NCI-H510A treated with DMSO at 0.1 percent for 48 hours (cell line): ENCODE measurements around the gene MATCAP1.

Experiments
- DNase-seq: peaks from one replicate; lab custom pipeline; 2025; lab: John Stamatoyannopoulos, UW

The MATCAP1 gene

DNA sequence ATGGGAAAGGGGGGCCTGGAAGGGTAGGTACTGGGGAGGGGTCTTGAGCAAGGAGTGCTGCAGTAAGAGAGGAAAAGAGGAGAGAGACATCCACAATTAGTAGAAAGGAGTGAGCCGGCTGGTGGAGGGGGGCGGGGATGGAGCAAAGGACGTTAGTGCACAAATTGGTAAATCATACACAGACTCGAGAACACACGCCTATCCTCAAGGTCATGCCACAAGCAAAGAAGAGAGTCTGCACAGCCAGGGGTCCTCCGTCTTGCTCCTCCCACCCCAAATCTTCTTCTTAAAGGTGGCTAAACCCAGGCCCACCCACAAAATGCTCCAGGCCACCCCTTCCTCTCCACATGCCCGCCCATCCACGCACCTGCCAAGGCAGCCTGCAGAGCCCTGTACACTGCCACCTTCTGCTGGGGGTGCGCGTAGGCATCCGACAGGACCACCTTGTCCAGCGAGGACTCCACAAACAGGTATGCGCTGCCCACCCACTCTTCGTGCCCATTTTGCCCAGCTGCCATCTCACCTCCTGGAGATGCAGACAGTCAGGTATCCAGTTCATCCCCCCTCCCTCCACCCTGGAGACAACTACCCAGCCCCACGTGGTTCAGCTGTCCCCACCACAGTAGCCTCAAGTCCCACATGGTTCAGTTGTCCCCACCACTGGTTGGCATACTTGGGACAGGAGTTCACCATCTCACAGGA is 27.5 kb downstream of the MATCAP1 start:
- no peak for DNase-seq

DNA sequence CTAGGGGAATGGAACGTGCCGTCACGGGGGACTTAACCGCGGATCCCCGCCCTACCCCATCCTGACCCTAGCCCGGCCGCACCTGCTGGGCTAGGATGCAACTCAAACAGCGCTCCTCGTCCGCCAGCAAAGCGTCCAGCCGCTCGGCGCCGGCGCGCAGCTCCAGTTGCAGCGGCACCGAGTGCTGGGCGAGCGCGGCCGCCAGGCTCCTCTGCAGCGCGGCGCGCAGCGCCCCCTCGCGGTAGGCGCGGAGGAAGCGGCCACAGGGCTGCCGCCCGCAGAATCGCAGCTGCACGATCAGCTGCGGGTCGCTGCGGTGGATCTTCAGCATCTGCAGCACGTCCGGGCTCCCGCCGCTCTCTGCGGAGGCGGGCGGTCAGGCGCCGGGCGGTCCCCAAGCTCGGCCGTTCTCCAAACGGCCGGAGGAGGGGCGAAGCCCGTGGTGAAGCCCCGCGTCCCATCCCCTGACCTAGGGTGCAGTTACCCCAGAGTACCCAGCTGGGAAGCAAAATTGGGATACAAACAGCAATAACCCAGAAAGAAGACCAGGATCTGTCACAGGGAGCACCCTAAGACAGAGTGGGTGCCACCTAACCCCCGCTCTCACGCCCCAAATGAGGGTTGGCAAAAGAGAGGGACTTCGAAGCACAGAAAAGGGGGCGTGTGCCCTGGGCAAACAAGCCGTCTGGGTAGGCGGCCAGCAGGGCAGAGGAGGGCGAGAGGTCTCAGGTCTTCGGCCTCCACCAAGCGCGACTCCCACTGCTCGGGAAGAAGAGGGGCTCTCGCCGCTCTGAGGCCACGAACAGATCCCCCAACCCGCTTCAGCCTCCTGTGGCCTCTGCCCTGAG is 28.2 kb downstream of the MATCAP1 start:
- peak; percentile 38 for DNase-seq

DNA sequence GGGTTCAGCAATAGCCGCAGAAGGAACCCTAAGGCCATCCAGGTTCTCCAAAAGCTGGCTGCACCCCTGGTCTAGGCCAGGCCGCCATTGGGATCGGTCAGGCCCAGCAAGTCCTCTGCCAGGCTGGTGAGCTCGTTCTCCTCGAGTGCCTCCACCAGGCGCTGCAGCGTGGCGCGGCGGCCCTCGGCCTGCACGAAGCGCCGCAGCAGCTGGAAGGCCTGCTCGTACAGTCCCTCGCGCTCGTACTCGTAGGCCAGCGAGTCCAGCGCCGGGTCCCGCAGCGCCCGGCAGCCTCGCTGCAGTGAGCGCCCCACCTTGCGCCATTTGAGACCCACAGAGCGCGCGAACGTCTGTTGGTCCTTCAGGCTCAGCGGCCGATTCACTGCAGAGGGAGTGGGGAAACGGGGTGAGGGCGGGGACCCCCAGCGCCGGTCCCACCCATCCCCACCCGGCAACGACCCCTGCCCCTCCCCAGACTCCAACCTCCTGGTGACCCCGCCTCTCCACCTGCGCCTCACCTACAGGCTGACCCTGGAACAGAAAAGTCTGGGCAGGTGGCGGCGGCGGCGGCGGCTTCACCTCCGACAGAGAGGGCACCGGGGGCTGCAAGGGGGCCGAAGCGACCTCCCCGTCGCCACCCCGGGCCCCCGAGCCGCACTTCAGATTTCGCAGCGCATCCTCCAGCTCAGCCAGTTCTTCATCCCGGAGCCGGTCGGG is 29.0 kb downstream of the MATCAP1 start:
- no peak for DNase-seq

DNA sequence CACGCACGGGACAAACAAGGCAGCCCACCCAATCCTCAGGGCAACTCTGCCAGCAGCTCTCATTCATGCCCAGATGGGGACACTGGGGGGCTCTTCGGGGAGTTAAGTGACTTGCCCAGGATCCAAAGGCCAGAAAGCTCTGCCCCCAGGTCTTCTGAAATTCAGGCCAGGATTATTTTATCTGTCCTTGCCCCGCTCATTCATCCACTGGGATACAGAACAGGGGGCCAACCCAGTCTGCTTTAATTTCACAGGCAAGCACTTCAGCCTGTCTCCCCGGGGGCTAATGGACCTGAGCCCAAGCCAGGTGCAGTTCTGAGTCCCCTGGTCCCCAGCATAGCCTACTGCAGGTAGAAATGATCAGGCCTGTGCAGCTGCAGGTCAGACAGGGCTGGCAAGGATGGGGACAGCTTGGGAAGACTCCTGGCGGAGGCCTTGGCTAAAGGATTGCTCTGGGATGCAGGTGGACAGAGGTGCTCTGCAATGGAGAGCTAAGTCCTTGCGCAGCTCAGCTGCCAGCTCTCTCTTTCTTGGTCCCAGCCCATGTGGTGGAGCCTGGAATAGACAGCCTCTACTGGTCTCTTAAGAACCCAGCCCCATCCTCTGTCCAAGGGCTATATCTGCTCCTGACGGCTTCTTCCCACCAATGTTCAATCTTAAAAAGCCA is 32.2 kb downstream of the MATCAP1 start:
- no peak for DNase-seq

DNA sequence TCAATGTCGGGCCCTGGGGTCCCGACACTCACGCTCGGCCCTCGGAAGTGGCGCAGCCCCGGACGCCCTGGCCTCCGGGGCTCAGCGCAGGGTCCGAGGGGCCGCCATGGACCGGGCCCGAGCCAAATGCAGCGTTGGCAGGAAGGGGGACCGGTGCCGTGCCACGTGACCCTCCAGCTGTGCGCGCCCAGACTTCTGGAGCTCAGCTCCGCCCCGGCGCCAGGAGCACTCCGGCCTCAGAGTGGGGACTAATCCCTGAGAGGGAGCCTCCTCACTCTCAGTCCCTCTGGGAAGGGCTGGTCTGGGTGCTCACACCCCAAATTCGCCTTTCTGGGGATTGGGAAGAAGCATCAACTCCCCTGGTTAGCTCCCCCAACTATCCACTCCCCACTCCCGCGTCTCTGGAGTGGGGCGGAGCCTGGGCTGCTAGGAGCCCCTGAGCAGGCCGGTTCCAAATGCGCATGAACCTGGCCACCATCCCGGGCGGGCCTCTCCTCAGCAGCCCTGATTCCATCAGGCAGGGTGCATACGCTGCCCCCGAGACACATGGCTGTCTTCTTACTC is 32.8 kb downstream of the MATCAP1 start, which contains the start of gene B3GNT9:
Gene B3GNT9, minus strand, starts transcription at position 166 of the 564 bp plus-strand sequence. CDS start 513 bp downstream, outside the sequence.
- DNase-seq = peak; percentile 30

DNA sequence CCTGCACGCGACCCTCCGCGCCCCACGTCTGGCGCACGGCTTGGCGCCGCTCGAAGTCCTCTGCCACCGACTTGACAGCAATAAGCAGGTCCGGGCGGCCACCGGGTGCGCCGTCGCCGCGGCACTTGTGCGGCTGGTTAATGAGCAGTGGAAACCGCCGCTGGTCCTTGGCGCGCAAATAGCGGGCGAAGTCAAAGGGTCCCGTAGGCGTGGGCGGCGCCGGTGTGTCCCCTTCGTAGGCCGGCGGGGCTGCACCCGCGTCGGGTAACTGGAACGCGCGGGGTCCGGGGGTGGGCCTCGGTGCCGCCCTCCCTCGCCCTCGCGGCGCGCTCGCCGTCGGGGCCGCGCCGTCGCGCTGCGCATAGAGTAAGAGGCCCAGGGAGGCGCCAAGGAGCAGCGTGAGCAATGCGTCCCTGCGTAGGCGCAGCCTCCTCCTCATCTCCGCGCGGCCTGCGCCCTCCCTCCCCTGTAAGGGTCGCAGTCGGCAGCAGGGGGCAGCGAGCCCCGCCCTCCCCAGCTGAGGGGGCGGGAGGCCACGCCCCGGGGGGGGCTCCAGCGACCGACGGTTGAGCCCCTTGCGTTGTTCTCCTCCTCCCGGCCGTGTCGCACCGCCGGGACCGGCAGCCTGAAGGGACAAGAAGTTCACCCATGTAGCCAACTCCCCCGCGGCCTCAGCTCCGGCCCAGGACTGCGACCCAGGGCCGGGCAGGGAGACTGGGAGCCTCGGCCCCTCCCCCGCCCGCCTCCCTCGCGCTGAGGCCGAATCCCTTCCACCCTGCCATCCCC is 33.5 kb downstream of the MATCAP1 start:
- DNase-seq = peak; percentile 60

DNA sequence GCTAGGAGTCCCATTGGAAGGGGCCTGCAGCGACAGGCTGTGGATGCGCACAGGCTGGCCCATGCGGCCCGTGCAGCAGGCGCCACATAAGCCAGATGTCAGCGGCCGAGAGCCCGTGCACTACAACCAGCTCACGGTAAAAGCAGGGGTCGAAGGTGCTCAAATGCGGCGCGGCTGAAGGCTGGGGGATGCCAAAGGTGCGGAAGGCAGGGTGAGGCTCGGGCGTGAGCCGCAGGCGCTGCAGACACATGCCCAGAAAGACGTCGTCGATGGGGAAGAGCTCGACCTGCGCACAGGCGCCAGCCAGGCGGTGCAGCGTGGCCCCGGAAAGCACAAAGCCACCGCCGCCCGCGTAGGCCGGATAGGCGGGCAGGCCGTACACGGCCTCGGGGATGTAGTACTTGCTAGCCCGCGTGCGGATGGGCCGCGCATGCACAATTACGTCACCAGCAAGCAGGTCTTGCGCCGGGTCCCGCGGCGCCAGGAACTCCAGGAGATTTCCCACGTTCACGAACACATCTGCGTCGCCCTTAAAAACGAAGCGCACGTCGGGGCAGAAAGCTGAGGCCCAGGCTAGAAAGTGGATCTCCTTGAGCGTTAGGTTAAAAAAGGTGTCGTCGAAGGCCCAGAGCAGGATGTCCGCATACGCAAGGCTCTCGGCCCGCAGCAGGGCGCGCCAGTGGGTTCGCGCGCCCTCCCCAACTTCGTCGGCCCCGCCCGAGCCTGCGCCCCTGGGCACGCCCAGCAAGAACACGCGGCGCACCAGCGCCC is 34.3 kb downstream of the MATCAP1 start:
- DNase-seq = no peak

DNA sequence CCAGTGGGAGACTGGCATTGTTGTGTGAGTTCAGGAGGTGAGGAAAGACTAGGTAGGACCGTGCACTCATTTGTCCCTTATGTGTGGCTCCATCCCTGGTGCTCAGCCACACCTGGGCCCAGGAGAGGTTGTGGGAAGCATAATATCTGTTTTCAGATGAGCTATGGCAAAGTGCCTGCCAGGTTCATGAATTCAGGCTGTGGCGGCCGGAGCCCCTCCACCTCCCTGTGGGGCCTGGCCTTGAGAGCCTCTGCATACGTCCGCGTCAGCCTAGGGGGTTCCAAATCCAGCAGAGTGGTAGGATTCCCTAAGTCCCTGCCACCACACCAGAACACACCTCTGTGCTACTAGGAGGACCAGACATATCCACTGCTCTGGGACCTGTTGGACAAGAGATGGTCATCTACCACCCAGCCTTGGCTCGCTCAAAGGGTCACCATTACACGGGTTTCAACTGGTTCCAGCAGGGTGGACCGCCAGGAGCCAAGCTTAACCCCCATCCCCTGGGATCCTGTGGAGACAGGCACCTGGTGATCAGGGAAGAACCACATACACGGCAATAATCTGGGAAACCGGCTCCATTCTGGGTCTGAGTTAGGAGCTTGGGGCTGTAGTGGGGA is 35.0 kb downstream of the MATCAP1 start:
- no peak for DNase-seq

DNA sequence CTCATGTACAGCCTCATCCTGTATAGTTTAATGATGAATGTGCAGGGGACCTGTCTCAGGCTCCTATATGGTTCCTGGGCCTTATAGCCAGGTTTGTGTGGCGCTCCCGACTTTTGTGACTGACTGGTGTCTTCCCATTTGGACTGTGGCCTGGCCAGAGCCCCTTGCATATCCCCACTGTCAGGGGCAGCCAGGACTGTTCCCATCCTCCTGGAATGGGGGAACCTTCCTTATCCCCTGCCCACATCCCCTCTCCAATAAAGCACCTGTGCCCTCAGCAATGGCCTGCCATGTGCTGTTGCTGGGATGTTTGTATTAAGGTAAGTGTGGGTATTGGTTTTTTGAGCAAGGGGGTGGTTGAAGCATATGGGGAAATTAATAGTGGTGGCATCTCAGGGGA is 35.5 kb downstream of the MATCAP1 start:
- DNase-seq = no peak

DNA sequence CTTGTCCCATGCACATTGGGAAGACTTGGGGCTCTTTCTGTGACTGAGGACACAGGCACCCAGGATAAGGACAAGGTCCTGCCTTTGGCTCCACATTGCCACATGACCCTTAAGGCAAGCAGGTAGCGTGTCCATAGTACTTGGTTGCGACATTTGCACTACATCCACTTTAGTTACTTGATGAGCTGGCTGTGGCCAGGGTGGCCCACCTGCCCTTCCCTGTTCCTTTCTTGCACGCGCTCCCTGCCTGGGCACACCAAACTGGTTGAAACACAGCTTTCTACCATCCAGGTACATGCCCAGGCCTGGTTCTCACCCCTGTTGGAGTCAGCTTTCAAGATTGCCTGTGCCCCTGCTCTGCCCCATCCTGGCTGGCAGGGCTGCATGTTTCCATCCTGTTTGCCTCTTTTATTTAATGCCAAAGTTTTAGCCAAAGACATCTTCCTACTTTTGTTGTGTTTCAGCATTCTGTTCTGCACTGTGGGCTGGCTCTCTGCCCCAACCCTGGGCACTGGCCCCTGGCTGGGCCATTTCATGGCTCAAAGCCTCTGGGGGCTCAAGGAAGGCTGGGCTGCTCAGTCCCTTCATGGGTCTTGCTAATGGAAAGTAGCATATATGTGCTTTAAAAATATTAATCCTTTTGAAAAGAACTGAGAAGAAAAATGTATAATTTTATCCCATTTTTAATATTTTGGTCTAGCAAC is 36.2 kb downstream of the MATCAP1 start:
- DNase-seq = no peak

DNA sequence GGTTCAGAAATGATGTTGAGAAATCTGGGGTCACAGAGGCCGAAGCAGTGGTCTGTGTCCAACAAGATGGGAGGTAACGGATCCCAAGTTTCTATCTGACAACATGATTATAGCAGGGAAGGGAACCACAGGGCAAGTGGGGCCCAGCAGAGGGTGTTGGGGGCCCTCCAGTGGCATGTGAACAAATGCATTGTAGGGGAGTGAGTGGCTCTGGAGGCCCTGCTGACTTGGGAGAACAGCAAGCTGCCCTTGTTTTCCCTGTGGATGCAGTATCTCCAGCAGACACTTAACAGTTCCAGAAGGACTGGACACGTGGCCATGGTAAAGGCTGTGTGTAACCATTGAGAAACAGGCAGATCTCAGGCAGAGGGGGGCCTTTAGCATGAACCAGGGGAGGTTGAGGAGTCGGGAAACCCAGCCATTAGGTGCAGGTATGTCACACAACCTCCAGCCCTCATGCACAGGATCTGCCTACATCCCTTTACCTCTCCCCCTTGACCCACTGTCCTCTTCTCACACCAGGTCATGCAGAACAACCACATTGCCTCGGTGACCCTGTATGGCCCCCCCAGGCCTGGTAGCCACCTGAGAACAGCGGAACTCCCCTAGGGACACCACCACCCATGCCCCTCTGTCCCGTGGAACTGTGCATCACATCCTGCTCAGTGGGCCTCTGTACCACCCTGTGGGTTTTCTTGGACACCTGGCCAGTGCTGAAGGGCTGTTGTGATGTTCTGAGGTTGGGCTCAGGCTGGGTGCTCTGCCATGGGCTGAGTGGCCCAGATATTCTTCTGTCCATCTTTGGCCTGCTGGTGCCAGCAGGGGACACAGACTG is 37.0 kb downstream of the MATCAP1 start:
- no peak for DNase-seq

DNA sequence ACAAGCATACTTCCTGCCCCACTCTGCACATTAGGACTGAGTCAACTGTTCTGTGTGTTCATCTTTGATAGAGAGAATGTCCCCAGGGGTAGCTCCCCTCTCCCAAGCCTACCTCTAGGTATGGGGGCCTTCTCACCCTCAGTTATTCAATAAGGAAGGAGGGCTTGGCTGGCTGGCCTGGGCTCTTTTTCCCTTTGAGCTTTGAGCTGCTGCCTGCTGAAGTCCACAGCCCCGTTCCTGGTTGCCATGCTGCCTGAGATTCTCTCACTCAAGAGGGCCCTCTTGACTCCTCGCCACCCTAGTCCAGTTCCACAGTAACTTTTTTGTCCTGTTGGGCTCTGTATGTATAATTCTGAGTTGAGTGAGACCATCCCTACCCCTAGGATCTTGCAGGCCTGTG is 38.0 kb downstream of the MATCAP1 start:
- no peak for DNase-seq

DNA sequence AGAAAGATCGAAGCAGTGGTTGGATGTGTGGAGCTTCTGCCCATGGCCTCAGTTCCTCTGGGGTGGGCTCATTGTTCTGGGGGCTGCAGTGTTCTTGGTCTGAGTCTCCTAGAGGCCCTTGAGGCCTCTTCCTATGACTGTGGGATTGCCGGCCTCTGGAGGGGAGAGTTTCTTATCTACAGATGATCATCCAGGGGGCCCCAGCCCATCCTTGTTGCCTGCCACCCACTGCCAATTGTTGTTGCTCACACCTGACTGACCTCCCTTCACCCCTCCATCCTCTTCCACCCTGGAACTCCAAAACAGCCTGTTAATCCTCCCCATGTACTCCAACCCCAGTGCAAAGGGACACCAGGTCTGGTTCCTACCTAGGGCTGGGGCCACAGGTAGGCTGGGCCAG is 38.8 kb downstream of the MATCAP1 start:
- no peak for DNase-seq

DNA sequence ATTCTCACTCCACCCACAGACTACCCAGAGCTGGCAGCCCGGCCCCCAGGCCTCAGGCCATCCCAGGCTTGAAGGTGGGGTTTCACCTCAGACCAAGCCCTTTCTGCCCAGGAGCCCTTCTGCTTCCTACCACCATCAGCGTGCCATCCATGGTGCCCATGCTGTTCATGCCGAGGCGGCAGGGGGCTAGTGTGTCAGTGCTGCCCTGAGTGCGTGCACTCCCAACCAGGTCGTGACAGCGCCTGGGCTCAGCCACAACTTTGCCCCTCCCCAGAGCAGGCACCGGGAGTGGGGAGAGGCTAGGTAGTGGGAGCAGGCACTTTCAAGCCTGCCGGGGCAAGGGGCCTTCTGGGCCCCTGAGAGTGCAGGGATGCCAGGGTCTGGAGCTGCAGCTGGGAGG is 41.4 kb downstream of the MATCAP1 start:
- no peak for DNase-seq

DNA sequence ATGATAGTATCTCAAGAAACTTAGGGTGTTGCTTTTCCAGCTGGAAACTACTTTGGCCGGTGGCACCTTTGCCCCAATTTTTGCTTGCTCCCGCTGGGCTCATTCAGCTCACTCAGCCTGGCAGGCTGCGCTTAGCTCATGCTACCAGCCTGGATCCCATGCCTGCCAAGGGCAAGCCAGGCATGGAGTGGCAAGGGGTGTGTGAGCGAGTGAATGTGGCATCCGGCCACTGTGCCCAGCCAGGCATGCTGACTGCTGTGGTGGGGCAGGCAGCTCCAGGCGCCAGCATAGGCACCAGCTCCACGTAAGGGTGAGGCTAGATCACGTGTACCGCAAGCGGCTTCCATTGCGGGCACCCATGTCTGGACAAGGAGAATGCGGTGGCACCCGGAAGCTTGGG is 42.4 kb downstream of the MATCAP1 start:
- DNase-seq = no peak

DNA sequence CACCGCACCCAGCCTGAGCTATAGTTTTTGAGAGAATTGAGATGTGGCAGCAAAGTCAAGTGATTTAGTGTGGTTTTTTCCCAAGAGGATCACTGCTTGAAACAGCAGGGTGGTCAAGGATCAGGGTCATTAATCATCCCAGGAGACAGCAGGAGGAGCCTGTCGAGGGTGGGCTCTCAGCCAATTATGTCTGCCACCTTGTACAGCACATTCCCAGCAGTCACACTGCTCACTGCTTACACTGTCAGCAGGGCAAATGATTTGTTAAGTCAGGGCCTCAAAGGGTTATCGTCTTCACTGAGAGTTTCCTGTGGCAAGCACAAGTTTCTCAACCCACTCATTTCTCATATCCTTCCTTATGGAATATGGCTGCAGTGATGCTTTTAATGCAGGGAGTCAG is 46.2 kb downstream of the MATCAP1 start:
- no peak for DNase-seq

DNA sequence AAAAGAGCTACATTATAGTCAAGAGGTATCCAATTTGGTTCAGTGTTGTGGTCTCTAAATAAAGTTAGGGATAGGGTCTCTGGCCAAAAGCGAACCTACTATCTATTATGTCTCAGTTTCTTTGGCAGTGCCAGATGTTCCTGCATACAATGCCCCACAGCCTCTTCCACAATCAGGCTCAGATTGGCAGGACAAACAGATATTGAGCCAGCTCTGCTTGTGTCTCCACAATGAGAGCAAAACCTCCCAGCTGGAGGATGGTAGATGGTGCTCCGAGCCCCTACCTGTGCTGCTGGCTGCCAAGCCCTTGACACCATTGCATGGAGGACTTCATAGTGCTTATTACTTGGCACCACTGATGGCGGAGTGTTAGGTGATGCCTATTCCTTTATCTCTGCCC is 54.3 kb downstream of the MATCAP1 start:
- DNase-seq = no peak

DNA sequence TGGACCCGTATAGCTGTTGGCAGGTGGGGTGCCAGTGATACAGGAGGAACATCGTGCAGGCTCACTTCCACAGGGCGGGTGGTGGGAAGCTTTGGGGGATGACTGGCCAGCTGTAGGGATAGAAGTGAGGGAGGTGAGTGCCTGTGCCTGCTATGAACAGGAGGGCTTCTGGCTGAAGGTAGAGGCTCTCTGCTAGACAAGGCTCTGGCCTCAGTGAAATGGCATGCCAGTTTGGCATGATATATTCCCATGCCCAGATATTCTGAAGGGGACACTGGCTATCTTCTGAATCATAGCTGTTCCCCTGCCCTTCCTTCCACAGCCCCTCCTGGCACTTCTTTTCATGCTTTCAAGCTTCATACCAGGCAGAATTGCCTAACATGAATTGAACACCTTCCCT is 54.9 kb downstream of the MATCAP1 start:
- DNase-seq = no peak
